ENCODE measurements around the gene MSH3.
"Not testable (repeated sequence)": the region's sequence is repeated elsewhere in the genome, so short reads cannot be mapped to it uniquely, and the experiment has no call there.

The MSH3 gene

DNA sequence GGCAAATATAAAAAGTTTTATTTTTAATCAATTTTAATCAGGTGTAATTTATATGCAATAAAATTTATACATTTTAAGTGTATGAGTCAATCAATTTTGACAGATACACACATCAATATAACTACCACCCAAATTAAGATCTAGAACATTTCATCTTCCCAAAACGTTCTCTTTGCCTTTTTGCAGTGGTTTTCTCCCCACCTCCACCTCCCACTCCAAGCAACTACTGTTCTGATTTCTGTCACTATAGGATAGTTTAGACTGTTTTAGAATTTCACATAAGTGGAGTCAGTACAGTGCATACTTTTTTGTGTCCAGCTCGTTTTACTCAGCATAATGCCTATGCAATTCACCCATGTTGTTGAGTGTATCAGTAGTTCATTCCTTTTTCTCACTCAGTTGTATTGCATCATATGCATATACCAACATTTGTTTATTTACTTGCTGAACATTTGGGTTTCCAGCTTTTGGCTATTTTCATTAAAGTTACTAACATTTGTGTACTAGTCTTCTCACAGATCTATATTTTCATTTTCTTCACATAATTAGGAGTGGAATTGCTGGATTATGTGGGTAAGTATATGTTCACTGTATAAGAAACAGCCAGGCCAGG lies 52.5 kb downstream of the MSH3 start:
- DNase-seq (ENCODE audit: low read depth): no peak

GRCh38 chr5:80707645-80708044 lies 53.2 kb downstream of the MSH3 start:
- DNase-seq (ENCODE audit: low read depth): no peak

DNA sequence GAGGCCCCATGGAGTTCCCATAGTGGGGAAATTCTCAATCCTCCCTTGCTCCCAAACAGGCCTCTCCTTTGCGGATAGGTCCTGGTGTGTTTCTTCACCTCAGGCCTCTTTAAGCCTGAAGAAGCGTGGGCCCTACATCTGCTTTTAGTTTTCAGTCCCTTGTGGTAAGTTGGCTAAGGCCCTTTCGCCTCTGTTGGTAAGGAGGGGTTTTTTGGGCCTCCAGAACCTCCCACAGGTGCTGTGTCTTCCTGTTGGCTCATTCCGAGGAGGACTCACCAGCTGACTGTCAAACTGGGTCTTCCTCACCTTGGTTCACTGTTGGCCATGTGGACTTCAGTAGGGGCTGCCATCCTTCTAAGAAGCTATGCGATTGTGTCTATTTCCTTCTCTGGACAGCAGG lies 56.8 kb downstream of the MSH3 start:
- DNase-seq (ENCODE audit: low read depth): no peak

GRCh38 chr5:80711938-80712337 lies 57.5 kb downstream of the MSH3 start:
- no peak for DNase-seq (ENCODE audit: low read depth)

DNA sequence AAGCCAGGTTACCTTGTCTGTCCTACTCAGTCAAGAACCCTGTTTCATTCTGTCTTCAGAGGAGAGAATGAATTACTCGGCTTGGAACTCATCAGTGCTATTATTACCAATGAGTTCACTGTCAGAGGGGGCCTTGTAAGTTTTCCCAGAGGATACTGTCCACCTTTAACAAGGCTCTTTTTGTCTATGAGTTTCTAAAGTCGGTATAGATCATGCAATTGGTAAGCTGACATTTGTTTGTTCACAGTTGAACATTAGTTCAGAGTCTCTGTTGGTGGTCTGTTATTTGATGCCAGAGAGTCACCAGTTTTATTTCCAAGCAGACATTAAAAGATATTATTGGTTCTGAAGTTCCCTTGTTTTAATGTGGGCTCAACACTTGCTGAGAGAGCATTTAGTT lies 58.5 kb downstream of the MSH3 start:
- no peak for DNase-seq (ENCODE audit: low read depth)

DNA sequence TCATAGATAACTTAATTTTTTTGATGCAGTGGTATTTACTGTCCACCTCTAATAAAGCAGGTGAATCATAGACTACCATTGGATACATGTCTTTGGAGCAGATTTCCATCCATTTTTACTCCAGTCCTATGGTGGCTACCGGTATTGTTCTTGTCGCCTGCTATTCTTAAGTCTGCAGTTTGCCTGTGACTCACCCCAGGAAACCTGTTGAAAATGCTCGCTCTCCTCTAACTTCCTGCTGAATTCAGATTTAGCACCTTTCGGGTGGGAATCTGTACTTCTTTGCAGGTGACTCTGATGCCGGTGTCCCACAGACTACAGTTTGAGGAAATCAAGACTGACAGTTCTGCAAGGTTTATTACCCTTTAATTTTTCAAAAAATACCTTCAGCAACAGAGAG lies 59.2 kb downstream of the MSH3 start:
- no peak for DNase-seq (ENCODE audit: low read depth)

DNA sequence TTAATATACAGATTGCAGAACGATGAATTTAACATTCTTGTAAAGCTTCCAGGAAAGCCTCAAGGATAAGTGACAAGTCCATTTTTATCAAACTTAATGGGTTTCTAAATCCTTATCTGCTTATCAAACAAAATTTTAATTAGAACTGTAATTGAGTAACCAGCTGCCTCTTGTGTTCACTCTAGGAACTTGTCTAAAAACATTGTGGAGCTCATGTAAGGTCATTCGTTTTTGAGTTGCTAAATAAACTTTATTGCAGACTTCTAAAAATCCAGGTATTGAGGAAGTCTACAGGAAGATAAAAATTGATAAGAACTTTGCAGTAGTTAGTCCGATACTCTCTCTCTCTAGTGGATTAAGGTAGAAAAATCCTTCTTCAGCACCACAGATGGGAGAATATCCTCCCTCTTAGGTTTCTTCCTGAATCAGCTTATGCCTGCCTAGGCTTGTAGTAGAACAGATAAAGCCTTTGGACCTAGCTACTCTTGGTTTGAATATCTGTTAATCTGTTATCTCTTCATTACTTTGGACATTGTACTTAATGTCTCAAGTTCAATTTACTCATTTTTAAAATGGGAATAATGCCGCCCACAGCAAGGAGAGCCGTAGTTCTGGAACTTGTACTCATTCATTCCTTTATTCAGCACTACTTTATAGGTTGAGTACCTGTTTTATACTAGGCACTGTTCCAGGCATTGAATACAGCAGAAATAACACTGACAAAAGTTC lies 60.3 kb downstream of the MSH3 start:
- DNase-seq (ENCODE audit: low read depth): no peak

- no peak for DNase-seq (ENCODE audit: low read depth)
These were observed 61.4 kb downstream of the MSH3 start for GRCh38 chr5:80715887-80716286.

DNA sequence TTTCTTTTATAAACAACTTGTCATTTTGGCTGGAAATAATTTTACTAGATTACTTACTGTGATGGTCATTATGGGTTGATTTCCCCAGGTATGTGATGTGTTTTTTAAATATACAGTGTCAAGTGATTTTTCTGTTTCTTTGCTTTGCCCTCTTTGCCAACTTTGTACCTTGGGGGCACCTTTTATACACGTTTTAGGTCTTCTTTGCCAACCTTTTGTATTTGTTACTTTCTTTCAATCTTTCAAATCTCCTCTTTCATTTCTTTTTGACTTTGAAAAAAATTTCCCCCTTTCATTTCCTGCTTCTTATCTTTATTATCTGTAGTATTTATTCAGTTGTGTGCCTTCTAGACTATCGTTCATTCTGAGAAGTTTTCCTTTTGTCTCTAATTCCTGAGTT lies 65.7 kb downstream of the MSH3 start:
- no peak for DNase-seq (ENCODE audit: low read depth)

DNA sequence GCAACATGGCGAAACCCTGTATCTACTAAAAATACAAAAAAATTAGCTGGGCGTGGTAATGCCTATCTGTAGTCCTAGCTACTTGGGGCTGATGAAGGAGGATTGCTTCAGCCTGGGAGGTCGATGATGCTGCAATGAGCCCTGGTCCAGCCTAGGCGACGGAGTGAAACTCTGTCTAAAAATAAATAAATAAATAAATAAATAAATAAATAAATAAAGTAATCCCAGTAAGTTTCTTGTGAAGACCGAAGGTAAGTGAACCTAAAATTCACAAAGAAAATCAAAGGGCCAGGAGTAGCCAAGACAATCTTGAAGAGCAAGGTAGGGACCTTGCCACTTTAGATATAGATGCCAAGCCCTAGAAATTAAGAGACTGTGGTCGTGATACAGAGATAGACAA lies 68.5 kb downstream of the MSH3 start:
- DNase-seq (ENCODE audit: low read depth): no peak

GRCh38 chr5:80725446-80725845 lies 71.0 kb downstream of the MSH3 start:
- DNase-seq (ENCODE audit: low read depth): no peak

GRCh38 chr5:80736730-80737129 lies 82.3 kb downstream of the MSH3 start:
- DNase-seq (ENCODE audit: low read depth): no peak

- DNase-seq (ENCODE audit: low read depth): no peak
These were observed 84.0 kb downstream of the MSH3 start for GRCh38 chr5:80738466-80738865.

DNA sequence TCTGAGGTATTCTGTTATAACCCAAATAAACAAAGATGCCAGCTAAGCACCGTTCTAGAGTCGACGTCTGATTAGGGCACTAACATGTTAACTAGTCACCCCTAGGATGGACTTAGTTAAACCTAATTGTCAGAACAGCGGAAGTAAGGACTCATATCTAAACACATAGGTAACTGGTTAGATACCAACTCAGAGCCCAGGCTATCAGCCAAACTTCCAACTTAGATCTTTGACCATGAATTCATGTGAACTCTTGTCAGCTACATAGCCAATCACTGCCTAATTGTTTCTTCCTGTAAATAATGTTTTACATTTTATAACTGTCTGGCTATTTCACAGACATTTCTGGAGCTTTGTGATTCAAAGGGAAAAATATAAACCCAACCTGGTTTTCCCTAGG lies 84.6 kb downstream of the MSH3 start:
- DNase-seq (ENCODE audit: low read depth): no peak

DNA sequence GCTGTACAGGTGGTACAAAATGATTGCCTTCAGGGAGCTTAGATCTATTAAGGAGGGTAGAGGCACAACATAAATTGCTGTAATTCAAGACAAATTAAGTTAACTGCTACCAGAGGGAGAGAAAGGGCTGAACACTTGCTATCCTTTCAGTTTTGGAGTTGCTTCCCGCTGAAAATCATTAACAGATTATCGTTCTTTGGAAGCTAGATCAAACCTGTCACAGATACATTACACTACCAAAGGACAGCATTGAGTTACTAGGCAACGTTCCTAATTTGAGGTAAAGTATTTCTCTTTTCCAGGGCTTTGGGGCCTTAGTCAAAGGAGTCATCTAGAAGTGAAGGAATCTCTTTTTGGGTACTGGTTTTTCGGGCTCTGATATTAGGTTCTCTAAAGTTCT lies 85.0 kb downstream of the MSH3 start:
- no peak for DNase-seq (ENCODE audit: low read depth)

- no peak for DNase-seq (ENCODE audit: low read depth)
These were observed 85.4 kb downstream of the MSH3 start for GRCh38 chr5:80739898-80740297.

DNA sequence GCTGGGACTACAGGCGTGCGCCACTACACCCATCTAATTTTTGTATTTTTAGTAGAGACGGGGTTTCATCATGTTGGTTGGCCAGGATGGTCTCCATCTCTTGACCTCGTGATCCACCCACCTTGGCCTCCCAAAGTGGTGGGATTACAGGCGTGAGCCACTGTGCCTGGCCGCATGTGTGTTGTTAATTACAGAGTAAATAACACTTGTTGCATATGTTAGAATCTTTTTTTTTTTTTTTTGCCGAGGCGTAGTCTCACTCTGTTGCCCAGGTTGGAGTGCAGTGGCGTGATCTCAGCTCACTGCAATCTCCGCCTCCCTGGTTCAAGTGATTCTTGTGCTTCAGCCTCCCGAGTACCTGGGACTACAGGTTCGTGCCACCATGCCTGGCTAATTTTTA lies 86.0 kb downstream of the MSH3 start:
- DNase-seq (ENCODE audit: low read depth): not testable (repeated sequence)

DNA sequence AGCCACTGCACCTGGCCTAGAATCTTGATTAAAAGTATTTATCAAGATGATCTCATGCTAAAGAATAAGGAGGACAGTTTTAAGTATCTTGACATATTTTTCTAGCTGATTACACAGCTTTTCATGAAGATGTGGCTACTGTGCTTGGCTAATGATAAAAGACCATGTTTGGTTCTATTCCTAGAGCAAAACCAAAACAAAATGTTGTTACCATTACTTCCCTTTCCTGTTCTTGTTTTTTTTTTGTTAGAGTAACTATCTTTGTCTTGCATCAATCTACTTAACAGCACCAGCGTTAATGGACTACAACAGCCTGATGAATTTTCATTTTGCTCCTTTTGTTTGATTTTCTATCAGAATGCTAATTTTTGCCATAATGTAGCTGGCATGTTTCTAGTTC lies 86.5 kb downstream of the MSH3 start:
- no peak for DNase-seq (ENCODE audit: low read depth)

- DNase-seq (ENCODE audit: low read depth): no peak
These were observed 89.7 kb downstream of the MSH3 start for GRCh38 chr5:80744149-80744548.

DNA sequence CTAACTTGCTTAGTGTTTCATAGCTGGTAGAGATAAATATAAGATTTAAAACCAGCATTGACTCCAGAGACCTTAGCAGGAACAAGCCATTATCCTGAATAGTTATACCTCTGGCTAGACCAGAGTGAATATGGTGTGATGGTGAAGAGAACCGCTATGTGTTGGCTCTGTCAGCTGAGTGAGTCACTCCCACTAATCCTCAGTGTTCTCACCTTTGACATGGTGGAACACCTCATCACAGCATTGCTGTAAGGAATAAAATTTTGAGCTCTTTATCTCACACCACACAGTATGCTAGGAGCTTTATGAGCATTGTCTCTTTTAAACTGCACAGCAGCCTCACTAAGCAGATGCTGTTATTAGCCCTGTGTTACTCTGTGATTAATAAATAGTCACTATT lies 91.0 kb downstream of the MSH3 start:
- DNase-seq (ENCODE audit: low read depth): no peak

- DNase-seq (ENCODE audit: low read depth): no peak
These were observed 93.5 kb downstream of the MSH3 start for GRCh38 chr5:80747922-80748321.

DNA sequence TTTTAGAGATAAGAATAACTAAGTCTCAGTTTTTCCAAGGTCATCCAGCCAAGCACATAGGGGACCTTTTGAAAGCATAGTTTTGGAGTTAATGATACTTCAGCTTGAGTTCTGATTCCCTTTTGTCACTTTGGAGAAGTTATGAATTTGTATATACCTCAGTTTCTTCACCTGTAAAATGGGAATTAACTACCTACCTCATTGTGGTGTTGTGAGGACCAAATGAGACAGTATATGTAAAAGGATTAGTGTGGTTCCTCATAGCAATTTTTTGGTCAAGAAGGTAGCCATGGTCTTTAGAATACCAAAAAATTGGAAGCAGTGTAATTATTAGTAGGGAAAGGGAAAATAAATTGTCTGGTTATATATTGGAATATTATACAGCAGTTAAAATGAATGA lies 98.0 kb downstream of the MSH3 start:
- no peak for DNase-seq (ENCODE audit: low read depth)

- no peak for DNase-seq (ENCODE audit: low read depth)
These were observed 99.3 kb downstream of the MSH3 start for GRCh38 chr5:80753712-80754111.

DNA sequence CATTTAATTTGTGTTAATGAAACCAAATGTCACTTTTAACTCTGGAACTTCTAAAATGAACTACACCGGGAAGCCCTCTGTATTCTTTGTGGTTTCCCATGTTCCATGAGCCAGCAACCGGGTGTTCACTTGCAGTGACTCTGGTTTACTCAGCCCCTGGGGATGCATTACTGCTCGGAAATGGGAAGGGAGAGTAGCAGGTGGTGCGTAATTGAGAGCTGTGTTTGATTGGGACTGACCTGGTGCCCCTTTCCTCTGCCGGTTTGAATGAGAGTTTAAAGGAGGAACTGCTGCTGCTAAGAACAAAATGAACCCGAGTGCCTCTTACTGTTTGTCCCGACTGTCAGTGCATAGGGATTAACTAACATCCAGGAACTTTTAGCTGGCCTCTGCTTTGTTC lies 100.4 kb downstream of the MSH3 start:
- DNase-seq (ENCODE audit: low read depth): no peak
